Testis (tissue), 2 donors: Measurements from ENCODE around the gene MMP17.

Experiments
- POLR2A ChIP-seq: fragments of 450-650 bp; IDR thresholded peaks from one replicate; pipeline ENCODE4 v1.6.1; 2017; ENCODE audit warnings: antibody characterized with exemption, mild to moderate bottlenecking, moderate library complexity
- TF ChIP-seq, protein P1 (sequence below), 3 experiments: fragments of 450-650 bp in 2 of 3; fragments of 200-600 bp in 1 of 3; sonication (generic) in 1 of 3; IDR thresholded peaks; one replicate each; pipeline ENCODE4 v1.5.1; 2016 to 2019; ENCODE audit warnings: antibody characterized with exemption in 3 of 3, mild to moderate bottlenecking in 2 of 3, moderate library complexity in 1 of 3

DNA sequence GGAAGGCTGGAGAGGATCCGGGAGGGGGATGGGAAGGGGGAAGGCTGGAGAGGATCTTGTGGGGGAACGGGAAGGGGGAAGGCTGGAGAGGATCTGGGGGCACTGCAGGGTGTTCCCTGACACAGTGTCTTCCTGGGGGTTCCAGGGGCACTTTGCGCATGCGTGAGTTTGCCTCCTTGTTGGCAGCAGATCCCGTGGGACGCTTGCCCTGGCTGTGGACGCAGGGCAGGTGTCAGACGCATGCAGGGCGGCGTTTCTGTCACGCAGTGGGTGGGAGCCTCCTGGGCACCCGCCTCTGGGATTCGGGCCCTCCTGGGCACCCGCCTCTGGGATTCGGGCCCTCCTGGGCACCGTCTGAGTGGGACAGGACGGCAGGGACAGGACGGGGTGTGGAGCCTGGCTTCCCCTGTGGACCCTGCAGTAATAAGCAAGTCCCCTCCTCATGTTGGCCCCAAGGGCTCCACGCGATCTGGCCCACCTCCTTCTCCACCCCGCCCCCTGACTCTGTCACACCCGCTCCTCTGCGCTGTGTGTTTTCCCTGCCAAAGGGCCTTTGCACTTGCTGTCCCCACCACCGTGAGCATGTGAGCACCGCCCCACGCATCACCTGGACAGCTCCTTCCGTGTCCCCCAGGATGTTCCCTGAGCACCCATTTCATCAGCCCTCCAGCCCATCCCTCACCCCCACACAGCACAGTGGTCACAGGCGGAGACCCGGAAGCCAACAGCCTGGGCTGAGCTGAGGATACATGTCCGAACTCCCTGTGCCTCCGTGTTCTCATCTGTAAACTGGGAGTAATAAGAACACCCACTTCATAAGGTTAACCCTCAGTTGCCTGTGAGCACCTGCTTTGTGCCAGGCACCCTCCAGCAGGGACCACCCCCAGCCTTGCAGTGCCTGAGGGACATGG is 4.4 kb downstream of the MMP17 start:
- TF ChIP-seq, protein P1, sequence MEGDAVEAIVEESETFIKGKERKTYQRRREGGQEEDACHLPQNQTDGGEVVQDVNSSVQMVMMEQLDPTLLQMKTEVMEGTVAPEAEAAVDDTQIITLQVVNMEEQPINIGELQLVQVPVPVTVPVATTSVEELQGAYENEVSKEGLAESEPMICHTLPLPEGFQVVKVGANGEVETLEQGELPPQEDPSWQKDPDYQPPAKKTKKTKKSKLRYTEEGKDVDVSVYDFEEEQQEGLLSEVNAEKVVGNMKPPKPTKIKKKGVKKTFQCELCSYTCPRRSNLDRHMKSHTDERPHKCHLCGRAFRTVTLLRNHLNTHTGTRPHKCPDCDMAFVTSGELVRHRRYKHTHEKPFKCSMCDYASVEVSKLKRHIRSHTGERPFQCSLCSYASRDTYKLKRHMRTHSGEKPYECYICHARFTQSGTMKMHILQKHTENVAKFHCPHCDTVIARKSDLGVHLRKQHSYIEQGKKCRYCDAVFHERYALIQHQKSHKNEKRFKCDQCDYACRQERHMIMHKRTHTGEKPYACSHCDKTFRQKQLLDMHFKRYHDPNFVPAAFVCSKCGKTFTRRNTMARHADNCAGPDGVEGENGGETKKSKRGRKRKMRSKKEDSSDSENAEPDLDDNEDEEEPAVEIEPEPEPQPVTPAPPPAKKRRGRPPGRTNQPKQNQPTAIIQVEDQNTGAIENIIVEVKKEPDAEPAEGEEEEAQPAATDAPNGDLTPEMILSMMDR (IDR thresholded peaks at IDR 0.05), result no peak
- no peak for TF ChIP-seq POLR2A
